DND-41 (cell line): ENCODE data around the gene KRCC1.

Experiments used
- CTCF ChIP-seq: IDR thresholded peaks from 2 replicates; pipeline ENCODE4 v1.5.1; 2012; ENCODE audit warnings: borderline replicate concordance, low read length, moderate library complexity, mild to moderate bottlenecking; ENCODE audit not compliant: poor library complexity, severe bottlenecking; ENCODE audit errors: extremely low read depth
- EZH2 ChIP-seq: IDR thresholded peaks from 3 replicates; pipeline ENCODE4 v1.6.1; 2012; ENCODE audit warnings: borderline replicate concordance, low read depth, mild to moderate bottlenecking, moderate library complexity, low read length, inconsistent platforms; ENCODE audit not compliant: severe bottlenecking

- TF ChIP-seq CTCF (no peak), EZH2 (no peak)
Measured at GRCh38 chr2:88060907-88061275, 5.3 kb upstream of the KRCC1 start.
